NK-92 (cell line): ENCODE results near the gene CEP112.
"Not testable (repeated sequence)": the region's sequence is repeated elsewhere in the genome, so short reads cannot be mapped to it uniquely, and the experiment has no call there.

ENCODE experiments used
- DNase-seq: peaks from one replicate; lab custom pipeline; 2025; ENCODE audit not compliant: unreplicated experiment; lab: John Stamatoyannopoulos, UW

Gene CEP112

DNA sequence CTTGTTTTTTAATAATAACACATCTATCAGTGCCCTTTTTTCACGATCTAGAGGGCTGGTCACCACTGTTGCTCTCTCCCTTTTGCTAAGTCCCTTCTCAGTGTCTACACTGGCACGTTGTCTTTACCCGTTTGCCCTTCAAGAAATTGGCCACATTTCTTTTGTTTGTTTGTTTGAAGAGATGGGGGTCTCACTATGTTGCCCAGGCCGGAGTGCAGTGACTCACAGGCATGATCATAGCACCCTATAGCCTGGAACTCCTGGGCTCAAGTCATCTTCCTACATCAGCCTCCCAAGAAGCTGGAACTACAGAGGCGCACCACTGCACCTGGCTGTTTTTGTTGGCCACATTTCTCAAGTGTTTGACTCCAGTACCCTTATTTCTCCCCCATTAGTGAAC lies 492.5 kb downstream of the CEP112 start:
- no peak for DNase-seq

DNA sequence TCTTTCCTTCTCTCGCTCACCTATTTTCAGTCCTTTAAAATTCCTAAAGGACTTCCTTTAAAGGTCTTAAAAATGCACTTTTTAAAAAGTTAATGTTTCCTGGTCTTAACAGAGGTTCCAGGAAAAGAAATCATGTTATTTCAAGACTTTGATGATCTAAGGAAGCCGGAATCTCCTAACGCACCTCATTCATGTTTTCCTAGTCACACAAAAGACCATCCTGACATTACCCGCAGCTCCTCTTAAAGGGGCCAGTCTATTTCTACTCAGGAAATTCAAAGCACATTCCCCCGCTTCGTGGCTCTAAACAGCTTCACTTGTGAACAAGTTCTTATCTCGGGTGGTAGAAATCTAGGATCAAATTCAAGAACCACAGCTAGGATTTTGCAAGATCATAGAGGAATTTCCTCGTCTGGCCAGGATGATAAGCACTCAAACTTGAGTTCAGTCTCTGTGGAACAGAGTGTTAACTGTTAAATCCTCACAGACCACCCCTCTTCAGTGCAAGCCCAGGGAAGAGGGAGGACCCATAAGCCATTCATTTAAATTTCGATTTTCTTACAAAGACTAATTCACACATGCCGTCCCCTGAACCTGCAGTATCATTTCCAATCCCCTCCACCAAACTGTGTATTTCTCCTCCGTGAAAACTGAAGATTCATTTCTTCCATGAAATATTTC lies 493.4 kb downstream of the CEP112 start:
- DNase-seq = no peak

DNA sequence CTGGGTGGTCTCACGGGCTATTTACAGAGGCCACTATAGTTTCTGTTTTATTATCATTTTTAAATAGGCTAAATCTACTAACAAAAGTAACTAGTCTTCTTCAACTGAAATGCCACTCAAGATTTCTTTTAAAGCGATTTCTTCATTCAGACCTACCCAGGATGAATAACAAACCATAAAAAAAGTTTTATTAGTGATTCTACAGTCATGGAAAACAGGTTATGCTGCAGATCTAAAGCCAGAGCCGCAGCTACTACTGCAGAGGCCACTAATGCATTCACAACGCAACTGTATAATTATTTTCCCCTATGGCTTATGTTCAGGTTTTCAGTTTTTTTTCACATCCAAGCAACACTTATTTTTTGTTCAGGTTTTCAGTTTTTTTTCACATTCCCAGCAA lies 494.3 kb downstream of the CEP112 start:
- no peak for DNase-seq

DNA sequence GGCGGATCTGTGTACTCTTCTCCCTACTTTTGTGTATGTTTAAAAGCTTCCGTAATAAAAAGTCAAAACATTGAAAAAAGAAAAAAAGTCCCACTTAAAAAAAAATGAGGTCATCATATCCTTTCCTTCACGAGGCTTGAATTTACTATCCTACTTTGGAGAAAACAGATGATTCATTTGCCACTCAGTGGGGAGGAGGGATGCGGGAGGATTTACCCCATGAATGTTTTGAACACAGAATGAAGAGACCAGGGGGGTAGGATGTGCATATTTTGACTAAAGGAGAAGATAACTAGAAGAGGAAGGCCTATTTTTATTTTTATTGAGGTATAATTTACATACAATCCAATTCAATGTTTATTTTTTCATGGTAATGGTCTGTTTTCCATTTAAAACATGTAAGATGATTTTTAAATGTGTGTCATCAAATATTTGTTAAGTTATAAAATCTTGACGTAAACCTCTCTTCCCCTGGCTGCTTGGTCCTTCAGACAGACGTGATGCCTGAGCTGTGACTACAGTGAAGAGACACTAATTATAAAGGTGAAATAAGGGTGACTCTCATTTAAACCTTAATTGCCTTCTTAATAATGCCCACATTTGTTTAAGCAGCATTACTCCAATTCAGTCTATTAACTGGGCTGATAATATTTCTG lies 495.1 kb downstream of the CEP112 start:
- DNase-seq = no peak

DNA sequence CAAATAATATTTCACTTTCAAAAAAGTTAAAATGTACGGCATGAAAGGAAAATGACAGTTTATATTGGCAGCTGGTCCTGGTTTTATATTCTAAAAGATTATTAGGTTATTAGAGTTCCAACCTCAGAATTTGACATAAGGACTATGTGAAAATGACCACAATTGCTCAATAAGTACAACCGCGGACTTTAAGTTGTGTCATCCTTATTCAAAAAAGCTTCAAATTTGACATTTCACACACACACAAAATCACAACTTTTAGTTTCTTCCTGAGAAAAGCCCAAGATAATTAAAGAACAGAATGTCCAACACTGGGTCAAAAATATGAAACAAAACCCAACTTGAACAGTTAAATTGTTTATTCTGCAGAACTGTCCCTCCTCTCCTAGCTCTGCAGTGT lies 497.3 kb downstream of the CEP112 start:
- no peak for DNase-seq

DNA sequence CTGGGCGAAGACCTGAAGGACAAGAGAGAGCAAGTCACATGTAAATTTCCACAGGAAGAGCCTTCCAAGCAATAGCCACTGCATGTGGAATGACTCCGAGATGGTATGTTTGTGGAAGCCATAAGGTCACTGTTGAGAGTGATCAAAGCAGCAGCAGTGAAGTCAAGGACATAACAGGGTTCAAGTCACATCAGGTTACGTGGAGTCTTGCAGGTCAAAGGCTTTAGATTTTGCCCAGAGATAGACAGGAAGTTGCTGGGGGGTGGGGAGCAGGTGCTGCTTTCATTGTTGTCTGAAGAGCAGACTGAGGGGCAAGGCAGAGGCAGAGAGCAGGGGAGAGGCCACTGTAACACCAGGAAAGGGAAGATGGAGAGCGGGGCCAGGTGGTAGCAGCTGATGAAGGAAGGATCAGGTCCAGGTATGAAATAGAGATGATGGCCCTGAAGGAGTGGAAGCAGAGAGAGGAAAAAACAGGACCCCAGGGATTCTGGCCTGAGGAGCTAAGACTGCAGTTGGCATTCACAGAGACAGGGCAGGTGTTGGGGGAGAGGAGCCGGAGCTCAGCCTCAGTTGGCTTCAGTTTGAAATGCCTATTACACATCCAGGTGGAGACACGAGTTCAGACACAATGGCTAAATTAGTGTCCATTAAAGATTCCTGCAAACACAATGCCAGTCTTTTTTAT lies 501.2 kb downstream of the CEP112 start:
- no peak for DNase-seq

DNA sequence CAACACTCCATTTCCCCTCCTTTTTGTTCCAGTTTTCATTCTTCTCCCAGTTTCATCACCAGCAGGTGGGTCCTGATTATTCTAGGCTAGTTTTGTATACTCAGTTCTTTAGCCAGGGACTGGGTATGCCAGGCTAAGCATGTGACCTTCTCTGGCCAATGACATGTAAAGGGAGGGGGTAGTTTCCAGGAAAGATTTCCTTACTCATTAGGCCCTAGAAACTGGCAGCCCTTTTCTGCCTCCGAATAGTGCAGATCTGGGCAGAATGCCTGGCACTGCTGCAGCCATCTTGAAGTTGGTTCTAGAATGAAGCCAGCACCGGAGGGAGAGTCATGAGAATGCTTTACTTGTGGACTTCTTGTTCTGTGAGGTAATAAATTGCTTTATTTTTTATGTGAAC lies 503.6 kb downstream of the CEP112 start:
- no peak for DNase-seq

DNA sequence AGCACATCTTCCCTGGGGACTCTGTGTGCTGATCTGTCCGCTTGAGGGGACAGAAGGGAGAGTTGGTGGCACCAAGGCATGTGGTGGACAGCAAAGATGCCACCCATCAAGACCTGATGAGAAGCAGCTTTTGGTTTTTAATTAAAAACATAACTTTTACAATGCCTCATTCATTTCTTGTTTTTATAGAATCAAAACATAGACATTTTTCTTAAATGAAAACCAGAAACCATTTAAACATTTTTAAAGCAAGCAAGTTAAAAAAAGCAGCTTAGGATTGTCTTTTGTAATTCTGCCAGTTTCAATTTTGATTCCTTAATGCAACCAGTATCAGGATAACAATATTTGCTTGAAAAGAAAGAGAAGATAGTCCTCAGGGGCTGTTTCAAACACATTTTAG lies 506.8 kb downstream of the CEP112 start:
- DNase-seq = no peak

DNA sequence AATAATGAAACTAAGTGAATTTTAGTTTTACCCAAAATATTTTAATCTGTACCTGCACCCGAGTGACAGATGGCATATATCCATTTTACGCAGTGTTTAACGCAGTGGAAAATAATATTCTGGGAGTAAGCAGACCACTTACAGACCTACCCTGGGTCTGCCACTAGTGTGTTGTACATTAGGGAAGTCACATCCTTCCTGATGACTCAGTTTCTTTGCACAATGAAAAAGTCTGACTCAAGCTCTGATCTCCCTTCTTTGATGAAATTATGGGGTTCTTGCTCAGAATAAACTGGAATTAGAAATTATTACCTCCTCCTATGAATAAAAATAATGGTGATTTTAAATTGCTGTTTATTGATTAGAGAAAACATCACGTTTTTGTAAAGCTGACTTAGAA lies 507.3 kb downstream of the CEP112 start:
- DNase-seq = no peak

DNA sequence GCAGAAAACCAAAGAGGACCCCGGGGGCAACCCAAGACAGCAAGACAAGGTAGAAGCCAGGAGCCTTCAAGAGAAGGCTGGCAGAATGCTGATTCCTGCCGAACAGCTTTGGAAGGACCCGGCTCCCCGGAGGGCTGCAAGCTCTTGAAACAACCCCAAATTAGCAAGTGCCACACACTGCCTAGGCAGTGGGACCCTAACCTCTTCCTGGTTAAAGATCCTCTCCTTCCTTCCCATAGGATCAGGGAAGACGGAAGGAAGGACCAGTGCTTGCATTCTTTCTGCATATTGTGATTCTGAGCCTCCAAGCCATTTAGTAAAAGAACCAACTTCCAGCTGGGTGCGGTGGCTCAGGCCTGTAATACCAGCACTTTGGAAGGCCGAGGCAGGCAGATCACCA lies 508.5 kb downstream of the CEP112 start:
- DNase-seq = no peak

DNA sequence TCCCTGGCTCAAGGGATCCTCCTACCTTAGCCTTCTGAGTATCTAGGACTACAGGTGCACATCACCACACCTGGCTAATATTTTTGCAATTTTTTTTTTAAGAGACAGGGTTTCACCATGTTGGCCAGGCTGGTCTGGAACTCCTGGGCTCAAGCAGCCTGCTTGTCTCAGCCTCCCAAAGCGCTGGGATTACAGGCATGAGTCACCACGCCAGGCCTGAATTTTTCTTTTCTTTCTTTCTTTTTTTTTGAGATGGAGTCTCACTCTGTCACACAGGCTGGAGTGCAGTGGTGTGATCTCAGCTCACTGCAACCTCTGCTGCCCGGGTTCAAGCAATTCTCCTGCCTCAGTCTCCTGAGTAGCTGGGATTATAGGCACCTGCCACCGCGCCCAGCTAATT lies 510.2 kb downstream of the CEP112 start:
- not testable (repeated sequence) for DNase-seq

DNA sequence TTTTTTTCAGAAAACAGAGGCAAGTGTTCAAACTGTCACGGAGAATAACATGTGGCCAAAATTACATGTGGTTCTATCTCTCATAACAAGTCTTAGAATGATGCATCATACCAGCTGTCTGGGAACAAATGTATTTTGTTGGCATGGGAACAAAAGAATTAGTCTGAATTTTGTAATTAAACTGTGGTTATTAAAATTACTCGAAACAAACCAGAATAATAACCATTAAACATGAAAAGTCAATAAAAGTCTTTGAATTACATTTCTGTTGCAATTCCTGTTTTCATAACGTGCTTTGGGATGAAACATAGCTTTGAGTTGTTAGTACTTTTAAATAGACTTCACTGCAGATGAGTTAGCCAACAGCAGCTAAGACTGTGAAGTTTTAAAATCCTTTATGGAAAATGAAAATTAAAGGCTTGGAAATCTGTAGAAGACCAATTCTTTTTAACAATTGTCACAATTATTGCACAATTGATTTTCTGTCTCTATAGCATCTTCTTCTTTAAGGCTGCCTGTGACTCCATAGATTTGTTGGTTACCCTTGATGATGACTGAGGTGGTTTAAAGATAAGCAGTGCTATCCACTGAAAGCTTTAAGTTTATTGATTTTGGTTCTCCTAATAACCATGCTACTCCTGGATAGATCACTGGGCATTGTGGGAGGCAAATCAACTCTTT lies 512.6 kb downstream of the CEP112 start:
- no peak for DNase-seq

DNA sequence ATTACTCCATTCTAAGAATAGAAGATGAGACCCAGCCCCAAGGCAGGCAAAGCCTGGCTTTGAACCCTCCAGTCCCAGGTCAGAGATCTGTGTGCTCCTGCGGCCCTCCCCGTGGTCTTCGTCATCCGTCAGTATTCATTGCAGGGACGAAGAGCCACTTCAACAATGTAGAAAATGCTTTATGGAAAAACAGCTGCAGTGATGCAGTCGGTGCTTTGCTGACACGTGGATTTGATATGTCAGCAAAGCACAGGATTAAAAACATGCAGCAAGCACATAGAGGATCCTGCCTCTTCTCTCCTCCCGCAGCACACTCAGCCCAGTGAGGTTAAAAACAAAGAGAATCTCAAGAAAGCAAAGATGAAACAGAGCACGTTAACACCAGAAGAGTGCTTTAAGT lies 513.4 kb downstream of the CEP112 start:
- no peak for DNase-seq

DNA sequence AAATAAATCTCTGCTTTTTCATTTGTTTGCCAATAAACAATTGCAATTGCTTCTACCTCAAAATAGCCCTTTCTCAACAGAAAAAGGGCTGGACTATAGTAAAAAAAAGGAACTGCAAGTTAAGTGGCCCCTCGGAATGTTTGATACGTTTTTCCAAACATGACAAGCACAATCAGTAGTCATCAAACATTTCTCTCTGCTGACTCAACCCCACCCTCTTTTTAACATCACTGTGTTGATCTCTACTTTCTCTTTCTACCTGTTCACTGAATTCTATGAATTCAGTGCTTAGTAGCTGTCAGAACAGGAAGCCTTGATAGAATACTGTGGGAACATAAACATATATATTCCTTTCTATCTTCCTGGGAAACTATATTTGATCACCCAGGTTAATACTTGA lies 514.0 kb downstream of the CEP112 start:
- DNase-seq = no peak

DNA sequence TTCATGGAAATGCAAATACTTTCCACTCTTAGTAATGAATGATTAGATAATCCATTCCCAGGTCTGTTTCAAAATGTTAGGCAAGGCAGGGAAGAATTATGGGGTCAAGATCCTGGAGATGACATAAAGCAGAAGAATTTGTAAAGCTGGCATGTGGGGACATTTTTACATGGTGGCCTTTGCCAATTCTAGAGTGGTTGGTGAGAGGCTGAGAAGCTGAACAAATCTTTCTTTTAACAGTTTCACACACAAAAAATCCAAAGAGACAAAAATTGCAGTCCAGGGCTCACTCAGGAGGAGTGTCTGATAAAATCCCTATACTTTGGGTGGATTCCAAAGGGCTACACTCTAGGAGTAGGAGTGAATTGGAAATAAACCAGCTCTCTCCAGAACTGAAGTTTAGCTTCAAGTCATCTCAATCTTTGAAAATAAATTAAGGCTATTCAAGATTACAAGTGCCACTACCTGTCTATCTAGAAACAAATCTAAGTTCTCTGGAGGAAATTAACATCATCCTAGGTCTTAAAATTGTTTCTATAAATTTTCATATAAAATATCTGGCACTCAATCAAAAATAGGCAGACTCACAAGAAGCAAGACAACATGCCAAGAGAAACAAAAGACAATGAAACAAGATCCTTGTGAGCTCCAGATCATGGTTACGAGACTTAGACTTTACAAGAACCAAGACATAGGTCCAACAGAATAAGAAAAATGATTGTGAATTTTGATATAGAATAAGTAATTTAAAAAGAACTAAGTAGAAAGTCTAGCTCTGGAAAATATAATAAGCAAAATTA lies 517.5 kb downstream of the CEP112 start:
- no peak for DNase-seq

DNA sequence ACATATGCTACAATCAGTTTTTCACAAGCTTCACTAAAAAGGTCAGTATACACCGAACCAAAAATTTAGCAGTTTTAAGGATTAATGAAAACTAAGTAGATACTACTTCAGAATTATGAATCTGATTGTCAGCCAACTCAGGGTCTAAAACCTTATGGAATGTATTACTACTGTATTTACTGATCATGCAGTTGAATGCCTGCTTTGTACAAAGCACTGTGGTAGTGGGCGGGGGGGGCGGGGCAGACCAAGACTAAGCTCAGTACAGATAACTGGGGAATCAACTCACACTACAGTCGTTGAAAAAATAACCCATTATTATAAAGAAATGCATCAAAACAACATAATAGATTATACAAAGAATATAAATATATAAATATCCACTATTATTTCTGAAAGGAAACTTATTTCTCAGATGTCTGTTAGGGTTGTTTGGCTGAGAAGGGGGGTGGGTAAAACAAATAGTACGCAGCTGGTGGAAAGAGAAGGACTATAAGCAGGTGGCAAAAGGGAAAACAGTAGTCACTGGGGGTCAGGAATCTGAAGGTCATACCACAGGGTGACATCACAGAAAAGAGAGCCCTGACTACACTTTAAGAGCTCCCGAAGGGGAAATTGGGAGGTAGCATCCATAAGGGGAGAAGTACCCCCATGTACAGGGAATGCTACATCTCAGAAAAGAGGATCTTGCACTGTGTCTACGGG lies 521.1 kb downstream of the CEP112 start:
- DNase-seq = no peak

DNA sequence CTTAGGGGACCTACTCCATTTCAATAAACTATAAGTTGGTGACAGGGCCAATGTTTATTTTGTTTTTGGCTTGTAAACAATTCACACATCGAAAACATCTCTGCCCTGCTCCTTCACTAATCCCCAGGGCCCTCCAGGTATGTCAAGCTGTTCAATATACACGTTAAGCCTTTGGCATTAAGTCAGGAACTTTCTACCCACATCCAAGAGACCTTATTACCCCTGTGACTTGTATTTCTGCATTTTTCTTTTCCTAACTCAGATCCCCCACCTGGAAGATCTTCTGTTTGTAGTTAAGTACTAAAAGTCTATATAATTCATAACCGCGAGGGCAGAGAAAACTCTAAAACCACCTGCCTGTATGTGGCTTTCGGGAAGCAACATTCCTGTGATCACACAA lies 523.7 kb downstream of the CEP112 start:
- no peak for DNase-seq

DNA sequence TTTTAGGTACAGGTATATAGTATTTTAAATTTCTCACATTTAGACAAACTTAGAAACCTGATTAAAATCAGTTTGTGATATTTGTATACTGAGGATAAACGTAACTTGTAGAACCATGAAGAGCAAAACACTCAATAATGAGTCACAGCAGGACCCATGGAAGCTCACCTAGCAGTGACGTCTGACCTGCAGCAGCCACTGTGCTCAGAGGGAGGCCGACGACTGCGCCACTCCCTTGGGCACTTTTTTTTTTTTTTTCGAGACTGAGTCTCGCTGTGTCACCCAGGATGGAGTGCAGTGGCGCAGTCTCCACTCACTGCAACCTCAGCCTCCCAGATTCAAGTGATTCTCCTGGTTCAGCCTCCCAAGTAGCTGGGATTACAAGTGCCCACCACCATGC lies 524.3 kb downstream of the CEP112 start:
- no peak for DNase-seq

DNA sequence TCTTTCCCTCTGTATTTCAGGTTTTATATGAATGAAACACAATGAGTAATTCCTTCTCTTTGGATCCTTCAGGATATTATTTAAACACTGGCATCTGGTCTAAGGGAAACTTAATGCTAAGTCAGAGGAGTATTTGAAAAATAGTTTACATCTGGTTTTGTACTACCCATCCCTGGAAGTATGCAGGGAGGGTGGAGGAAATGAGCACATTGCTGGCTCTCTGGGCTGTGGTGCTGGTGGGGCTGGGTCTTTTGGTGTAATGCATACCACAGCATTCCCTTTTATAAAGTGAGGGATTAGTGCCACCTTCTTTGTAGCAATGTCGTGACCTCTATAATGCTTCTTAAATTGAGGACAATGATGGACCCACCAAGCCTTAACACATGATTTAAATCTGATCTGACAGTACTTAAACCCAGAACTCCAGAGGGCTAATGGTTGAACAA lies 525.0 kb downstream of the CEP112 start:
- DNase-seq = no peak

DNA sequence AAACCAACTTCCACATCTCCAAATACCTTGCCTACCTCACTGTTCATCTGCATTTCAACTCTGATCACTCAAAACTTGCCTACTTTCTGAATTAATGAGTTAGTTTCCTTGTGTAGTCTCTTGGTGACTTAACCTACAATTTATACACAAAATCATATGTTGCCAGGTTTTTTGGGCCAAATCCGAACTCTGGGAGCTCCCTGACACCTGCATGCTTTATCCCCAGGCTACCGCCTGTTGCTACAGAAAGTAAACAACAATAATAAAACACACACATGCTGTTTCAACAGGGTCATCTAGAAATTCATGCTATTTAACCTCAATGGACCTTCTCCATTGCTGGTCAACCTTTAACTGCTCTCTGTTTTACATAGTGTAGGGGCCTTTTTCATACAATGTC lies 526.0 kb downstream of the CEP112 start:
- DNase-seq = no peak
